ENCODE measurements around the gene CGN. TPM values are rescaled to one million over a fixed set of nuclear protein-coding genes. Genes with fewer than 3 reads are reported as not detected.
A peak's percentile ranks its signal among the peaks of the same experiment; 100 is the strongest.

CGN gene
- total RNA-seq, 1 experiment from 2014 or later: 30.9 TPM

DNA sequence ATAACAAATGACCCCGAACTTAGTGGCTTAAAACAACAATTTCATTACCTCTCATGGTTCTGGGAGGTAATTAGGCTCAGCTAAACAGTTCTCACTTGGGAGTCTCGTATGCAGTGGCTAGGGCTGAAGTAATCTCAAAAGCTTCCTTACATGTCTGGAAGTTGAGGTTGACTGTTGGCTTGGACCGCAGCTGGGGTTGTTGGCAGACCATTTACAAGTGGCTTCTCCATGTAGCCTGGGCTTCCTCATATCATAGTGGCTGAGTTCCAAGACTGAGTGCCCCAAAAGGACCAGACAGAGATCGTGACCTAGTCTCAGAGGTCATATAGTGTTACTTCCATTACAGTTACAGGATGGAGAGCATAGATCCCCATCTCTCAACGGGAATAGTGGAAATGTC is 49.5 kb upstream of the CGN start:
- Mint-ChIP-seq H3K36me3 (ENCODE audit: insufficient read depth in 1 of 3, low read depth in 3 of 3) (no peaks in the 10 kb centered on the region; a peak in 1 of 7 replicates), H3K4me3 (no peak overlapping the region), H3K27ac (peak overlapping the region in 1 of 3 experiments; percentile 8; a peak in 1 of 7 replicates), H3K9me3 (no peaks in the 10 kb centered on the region), H3K27me3 (ENCODE audit: low read depth) (peaks cover 34% of the 10 kb centered on the region), H3K4me1 (peaks cover 7 to 13% of the 10 kb centered on the region in 2 experiments)
- H4K8ac ChIP-seq (replicated peaks; ENCODE audit: insufficient read length, low read depth, low read length): no peak overlapping the region
- peaks cover 5% of the 10 kb centered on the region for H3K23me2 ChIP-seq (ENCODE audit: insufficient read length, low read depth, low read length, poor library complexity, severe bottlenecking)
- no peak overlapping the region for H2BK5ac ChIP-seq (ENCODE audit: insufficient read length, low read length)
- H3K4ac ChIP-seq (ENCODE audit: low read depth, low read length): no peak overlapping the region
- H2AK5ac ChIP-seq (ENCODE audit: insufficient read length, low read length): no peak overlapping the region
- H3K18ac ChIP-seq (ENCODE audit: insufficient read length, low read depth, low read length): no peak overlapping the region
- no peaks in the 10 kb centered on the region for H3K9me3 ChIP-seq (ENCODE audit: control insufficient read depth, low read depth, low read length)
- no peaks in the 10 kb centered on the region for H3K27me3 ChIP-seq (ENCODE audit: insufficient read depth, low read length)
- no peak overlapping the region for H4K5ac ChIP-seq (ENCODE audit: insufficient read length, low read depth, low read length)
- H2BK15ac ChIP-seq (ENCODE audit: low read depth, low read length): no peak overlapping the region
- no peaks in the 10 kb centered on the region; the same call in 1 of the 2 replicates for H3K4me1 ChIP-seq (ENCODE audit: insufficient read depth, low read length)
- no peak overlapping the region for H2BK12ac ChIP-seq (ENCODE audit: insufficient read length, low read depth, low read length)
- H3K27ac ChIP-seq (ENCODE audit: insufficient read length, low read depth, low read length): no peak overlapping the region
- peaks cover 11% of the 10 kb centered on the region; the same call in 1 of the 2 replicates for H3K79me2 ChIP-seq (ENCODE audit: insufficient read depth, low read length)
- no peak overlapping the region for H2BK20ac ChIP-seq (ENCODE audit: low read depth, low read length, poor library complexity, severe bottlenecking)
- H2AFZ ChIP-seq (ENCODE audit: low read length): no peak overlapping the region
- no peak overlapping the region for H2BK120ac ChIP-seq (ENCODE audit: low read depth, low read length, poor library complexity, severe bottlenecking)
- no CpG with 5 or more reads among the region's 5 CpGs for WGBS (ENCODE audit: extremely low coverage, insufficient read length, low lambda C conversion rate)
- TF ChIP-seq, protein P1, sequence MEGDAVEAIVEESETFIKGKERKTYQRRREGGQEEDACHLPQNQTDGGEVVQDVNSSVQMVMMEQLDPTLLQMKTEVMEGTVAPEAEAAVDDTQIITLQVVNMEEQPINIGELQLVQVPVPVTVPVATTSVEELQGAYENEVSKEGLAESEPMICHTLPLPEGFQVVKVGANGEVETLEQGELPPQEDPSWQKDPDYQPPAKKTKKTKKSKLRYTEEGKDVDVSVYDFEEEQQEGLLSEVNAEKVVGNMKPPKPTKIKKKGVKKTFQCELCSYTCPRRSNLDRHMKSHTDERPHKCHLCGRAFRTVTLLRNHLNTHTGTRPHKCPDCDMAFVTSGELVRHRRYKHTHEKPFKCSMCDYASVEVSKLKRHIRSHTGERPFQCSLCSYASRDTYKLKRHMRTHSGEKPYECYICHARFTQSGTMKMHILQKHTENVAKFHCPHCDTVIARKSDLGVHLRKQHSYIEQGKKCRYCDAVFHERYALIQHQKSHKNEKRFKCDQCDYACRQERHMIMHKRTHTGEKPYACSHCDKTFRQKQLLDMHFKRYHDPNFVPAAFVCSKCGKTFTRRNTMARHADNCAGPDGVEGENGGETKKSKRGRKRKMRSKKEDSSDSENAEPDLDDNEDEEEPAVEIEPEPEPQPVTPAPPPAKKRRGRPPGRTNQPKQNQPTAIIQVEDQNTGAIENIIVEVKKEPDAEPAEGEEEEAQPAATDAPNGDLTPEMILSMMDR (conservative IDR thresholded peaks at IDR 0.05): no peak
- H4K91ac ChIP-seq (ENCODE audit: insufficient read length, low read depth, low read length): no peak overlapping the region
- no peak overlapping the region for H3K9ac ChIP-seq (ENCODE audit: extremely low read depth, insufficient read length, low read length)
- no peak overlapping the region for H3K14ac ChIP-seq (ENCODE audit: insufficient read depth, low read length)
- H4K20me1 ChIP-seq (ENCODE audit: control insufficient read depth, insufficient read depth, insufficient read length): no peaks in the 10 kb centered on the region
- H3K56ac ChIP-seq (ENCODE audit: insufficient read length, low read depth, low read length): no peak overlapping the region
- no peak for DNase-seq
- no peaks in the 10 kb centered on the region for H3K79me1 ChIP-seq (ENCODE audit: insufficient read depth, low read depth, low read length, poor library complexity, severe bottlenecking)
- no peak overlapping the region for H3K23ac ChIP-seq (ENCODE audit: insufficient read length, low read depth, low read length)
- H3K4me2 ChIP-seq (ENCODE audit: insufficient read depth, insufficient read length, low read length): no peak overlapping the region
- H3T11ph ChIP-seq (ENCODE audit: low read length): no peak overlapping the region
